Kidney glomerular epithelial cell (primary cell): Measurements from ENCODE around the gene AGBL3.

ENCODE experiments used
- DNase-seq: peaks from one replicate; lab custom pipeline; 2025; lab: John Stamatoyannopoulos, UW

AGBL3 gene

GRCh38 chr7:135147899-135148721 lies 161.8 kb downstream of the AGBL3 start, which contains the start of gene TMEM140:
TSS of gene TMEM140 (plus strand) at chr7:135148072. CDS start at chr7:135164442, 16,370 bp downstream.
- DNase-seq: peak; percentile 59

GRCh38 chr7:135150072-135150782 lies 163.9 kb downstream of the AGBL3 start:
- DNase-seq: no peak

- no peak for DNase-seq
These were observed 164.8 kb downstream of the AGBL3 start for GRCh38 chr7:135151132-135151531.

- DNase-seq: no peak
These were observed 165.2 kb downstream of the AGBL3 start for GRCh38 chr7:135151533-135151932.

GRCh38 chr7:135152442-135152841 lies 166.1 kb downstream of the AGBL3 start:
- DNase-seq: peak; percentile 48

- no peak for DNase-seq
These were observed 168.4 kb downstream of the AGBL3 start for GRCh38 chr7:135154734-135155133.

GRCh38 chr7:135156290-135156689 lies 170.0 kb downstream of the AGBL3 start:
- DNase-seq: no peak

GRCh38 chr7:135158141-135158655 lies 171.9 kb downstream of the AGBL3 start:
- DNase-seq: no peak

GRCh38 chr7:135158874-135159273 lies 172.6 kb downstream of the AGBL3 start:
- DNase-seq: no peak

- peak; percentile 31 for DNase-seq
These were observed 173.2 kb downstream of the AGBL3 start for GRCh38 chr7:135159359-135160085.

GRCh38 chr7:135160098-135160857 lies 174.0 kb downstream of the AGBL3 start:
- DNase-seq: peak; percentile 31

- DNase-seq: no peak
These were observed 174.7 kb downstream of the AGBL3 start for GRCh38 chr7:135160858-135161653.

- no peak for DNase-seq
These were observed 175.4 kb downstream of the AGBL3 start for GRCh38 chr7:135161669-135162068.

- no peak for DNase-seq
These were observed 176.2 kb downstream of the AGBL3 start for GRCh38 chr7:135162382-135163001.

- no peak for DNase-seq
These were observed 178.2 kb downstream of the AGBL3 start for GRCh38 chr7:135164357-135165061.

- DNase-seq: no peak
These were observed 179.6 kb downstream of the AGBL3 start for GRCh38 chr7:135165862-135166261.

GRCh38 chr7:135166338-135166990 lies 180.2 kb downstream of the AGBL3 start:
- no peak for DNase-seq

GRCh38 chr7:135167365-135167917 lies 181.1 kb downstream of the AGBL3 start:
- no peak for DNase-seq

GRCh38 chr7:135168001-135168400 lies 181.7 kb downstream of the AGBL3 start:
- DNase-seq: no peak
